Measurements from ENCODE around the gene ANKRD6. TPM values are rescaled to one million over a fixed set of nuclear protein-coding genes. Genes with fewer than 3 reads are reported as not detected.
A peak's percentile ranks its signal among the peaks of the same experiment; 100 is the strongest.

ANKRD6 gene
- total and polyA plus RNA-seq, 2 donors (not counting 3 experiments of a cell fraction or from before 2014, with no cell fraction given), result 3.4 to 9.6 TPM

- BruUV-seq (replicated peaks), result no TSS peak
- Histone ChIP-seq H2AFZ (ENCODE audit: low read depth, low read length) (peak overlapping the region; percentile 98), H3K9ac (replicated peaks; ENCODE audit: extremely low read depth, insufficient read depth, low read length) (peak overlapping the region; percentile 98), H3K4me3 (replicated peaks in 1 of 3; ENCODE audit: insufficient read depth in 1 of 3, low read depth in 1 of 3, low read length in 3 of 3) (peak overlapping the region; percentile 80 to 84 (median 83)), H3K36me3 (ENCODE audit: control insufficient read depth in 2 of 2, extremely low read depth in 1 of 2, insufficient read depth in 2 of 2, low read length in 2 of 2) (peaks cover 2 to 7% of the 10 kb centered on the region in 2 experiments), H3K9me3 (replicated peaks; ENCODE audit: control insufficient read depth, insufficient read depth, low read length) (no peaks in the 10 kb centered on the region), H3K4me1 (ENCODE audit: control insufficient read depth, extremely low read depth, insufficient read depth, low read length) (peaks cover 12% of the 10 kb centered on the region), H3K79me2 (ENCODE audit: control insufficient read depth, insufficient read depth, low read length) (peaks cover 7% of the 10 kb centered on the region), H4K20me1 (replicated peaks; ENCODE audit: control insufficient read depth, extremely low read depth, insufficient read depth, low read length) (no peaks in the 10 kb centered on the region), H3K4me2 (ENCODE audit: insufficient read depth, low read length) (peak overlapping the region; percentile 92), H3K27ac (ENCODE audit: insufficient read depth, low read depth, low read length) (peak overlapping the region; percentile 92), H3K27me3 (ENCODE audit: control insufficient read depth in 2 of 2, insufficient read depth in 2 of 2, low read length in 2 of 2) (no peaks in the 10 kb centered on the region), H3K9me1 (replicated peaks; ENCODE audit: control insufficient read depth, extremely low read depth, insufficient read depth, low read length) (no peaks in the 10 kb centered on the region)
- dilution Hi-C loops (cut with MboI; ENCODE audit: extremely low pct_ligation_motif_present, low sequenced_read_pairs), result no loop called here
- no peak for DNase-seq (ENCODE audit: low read depth, low spot score)
- TF ChIP-seq FOS (IDR thresholded peaks at IDR 0.05; ENCODE audit: borderline replicate concordance, insufficient read depth, low read length) (no peak), POLR2A (IDR thresholded peaks at IDR 0.05; ENCODE audit: low read depth, low read length) (no peak), POLR2AphosphoS5 (IDR thresholded peaks at IDR 0.05; ENCODE audit: insufficient read depth, low read depth, low read length) (no peak), MYC (IDR thresholded peaks at IDR 0.05; ENCODE audit: low read depth, low read length) (no peak), JUN (IDR thresholded peaks at IDR 0.05; ENCODE audit: borderline replicate concordance, insufficient read depth, insufficient read length, low read depth) (no peak), EZH2 (IDR thresholded peaks at IDR 0.05; ENCODE audit: borderline replicate concordance, low read depth, low read length, severe bottlenecking) (no peak), CTCF (IDR thresholded peaks at IDR 0.05; ENCODE audit: extremely low read depth in 1 of 2, insufficient read depth in 1 of 2, low read depth in 1 of 2, low read length in 2 of 2) (no peak), GATA2 (IDR thresholded peaks at IDR 0.05; ENCODE audit: insufficient read depth, insufficient read length, low read depth, low read length) (no peak), MAX (IDR thresholded peaks at IDR 0.05; ENCODE audit: insufficient read depth, insufficient read length) (no peak)
- no peak for FAIRE-seq
- POLR2A ChIA-PET, result no interaction called here
- CTCF ChIA-PET, result interaction anchor here (0.8 to 2.2 kb wide), 4 partner anchors 13 to 326 kb away, joined by 3 to 6 read pairs (median 6); no protein-coding TSS in a partner anchor
- intact Hi-C loops (cut with micrococcal nuclease), result loop anchor here (2.0 kb wide), 2 partner anchors 339 to 557 kb away; partner anchors contain the start of gene PNRC1
Observed at GRCh38 chr6:89637960-89638319, 205.0 kb downstream of the ANKRD6 start.
